ENCODE results near the gene LFNG. TPM values are rescaled to one million over a fixed set of nuclear protein-coding genes. Genes with fewer than 3 reads are reported as not detected.
A peak's percentile ranks its signal among the peaks of the same experiment; 100 is the strongest.

The LFNG gene, protein sequence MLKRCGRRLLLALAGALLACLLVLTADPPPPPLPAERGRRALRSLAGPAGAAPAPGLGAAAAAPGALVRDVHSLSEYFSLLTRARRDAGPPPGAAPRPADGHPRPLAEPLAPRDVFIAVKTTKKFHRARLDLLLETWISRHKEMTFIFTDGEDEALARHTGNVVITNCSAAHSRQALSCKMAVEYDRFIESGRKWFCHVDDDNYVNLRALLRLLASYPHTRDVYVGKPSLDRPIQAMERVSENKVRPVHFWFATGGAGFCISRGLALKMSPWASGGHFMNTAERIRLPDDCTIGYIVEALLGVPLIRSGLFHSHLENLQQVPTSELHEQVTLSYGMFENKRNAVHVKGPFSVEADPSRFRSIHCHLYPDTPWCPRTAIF
- total RNA-seq: 4.5 and 6.8 TPM in 2 replicates

DNA sequence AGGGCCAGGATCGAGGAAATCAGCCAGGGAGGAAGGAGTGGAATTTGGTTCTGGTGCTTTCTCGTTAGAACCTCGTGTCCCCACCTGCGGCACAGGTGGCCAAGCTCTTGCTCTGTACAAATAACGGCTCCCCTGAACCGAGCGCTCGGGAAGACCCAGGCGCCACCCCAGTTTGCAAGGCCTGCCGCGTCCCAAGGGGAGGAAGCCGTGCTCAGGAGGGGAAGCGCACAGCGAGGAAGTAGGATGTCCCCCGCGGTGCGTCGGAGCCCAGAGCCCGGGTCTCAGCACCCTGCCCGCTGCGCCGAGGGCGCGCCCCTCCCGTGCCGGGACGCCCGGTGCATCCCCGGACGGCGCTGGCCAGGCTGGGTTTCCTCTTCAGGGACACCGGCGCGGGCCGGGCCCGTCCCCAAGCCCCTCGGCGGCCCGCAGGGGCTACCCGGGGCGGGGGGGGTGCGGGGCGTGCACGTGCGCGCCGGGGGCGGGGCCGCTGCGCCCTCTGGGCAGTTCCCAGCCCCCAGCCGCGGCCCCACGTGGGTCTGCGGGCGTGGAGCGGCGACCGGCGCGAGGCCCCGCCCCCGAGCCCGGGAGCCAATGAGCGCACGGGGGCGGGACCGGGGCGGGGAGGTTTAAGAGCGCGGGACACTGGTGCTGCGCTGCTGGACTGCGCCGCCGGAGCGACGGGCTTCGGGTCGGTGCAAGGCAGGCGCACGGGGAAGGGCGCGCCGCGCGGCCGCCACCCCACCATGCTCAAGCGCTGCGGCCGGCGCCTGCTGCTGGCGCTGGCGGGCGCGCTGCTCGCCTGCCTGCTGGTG lies at the start of gene LFNG:
Gene LFNG (plus strand): TSS at position 656 of the 812 bp plus-strand sequence. CDS start 88 bp downstream, at position 744.
- Histone ChIP-seq H3K36me3 (ENCODE audit: control insufficient read depth, insufficient read depth, low read length) (no peaks in the 10 kb centered on the region), H3K4me3 (ENCODE audit: low read depth, low read length) (peak within 1 kb of the TSS; percentile 51), H3K27me3 (ENCODE audit: control insufficient read depth, insufficient read depth, low read length) (peaks cover 1% of the 10 kb centered on the region)
- FAIRE-seq (no peak), DNase-seq (ENCODE audit: low read depth) (peak; percentile 59)
- TF ChIP-seq CTCF (IDR thresholded peaks at IDR 0.05; ENCODE audit: insufficient read depth, low read length, severe bottlenecking): no peak

GRCh38 chr7:2470204-2471021 lies 49.2 kb upstream of the LFNG start:
- DNase-seq (ENCODE audit: low read depth) (no peak), FAIRE-seq (no peak)
- H3K27me3 ChIP-seq (ENCODE audit: control insufficient read depth, insufficient read depth, low read length): no peaks in the 10 kb centered on the region
- H3K36me3 ChIP-seq (ENCODE audit: control insufficient read depth, insufficient read depth, low read length): no peaks in the 10 kb centered on the region
- no peak for TF ChIP-seq CTCF (IDR thresholded peaks at IDR 0.05; ENCODE audit: insufficient read depth, low read length, severe bottlenecking)
- H3K4me3 ChIP-seq (ENCODE audit: low read depth, low read length): no peak overlapping the region

DNA sequence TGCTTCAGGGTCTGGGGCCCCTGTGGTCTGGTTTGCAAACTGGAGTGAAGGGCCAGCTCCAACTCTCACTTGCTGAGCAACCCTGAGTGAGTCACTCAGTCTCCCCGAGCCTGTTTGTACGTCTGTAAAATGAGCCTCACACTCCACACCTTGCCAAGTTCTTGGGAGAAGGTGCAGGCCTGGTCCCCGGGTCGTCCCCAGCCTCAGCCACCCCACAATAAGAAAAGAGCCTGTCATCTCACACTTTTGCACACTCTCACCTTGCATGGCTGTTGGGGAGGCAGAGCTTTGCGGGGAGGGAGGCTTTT lies 48.6 kb upstream of the LFNG start:
- no peaks in the 10 kb centered on the region for H3K27me3 ChIP-seq (ENCODE audit: control insufficient read depth, insufficient read depth, low read length)
- DNase-seq (ENCODE audit: low read depth): peak; percentile 85

DNA sequence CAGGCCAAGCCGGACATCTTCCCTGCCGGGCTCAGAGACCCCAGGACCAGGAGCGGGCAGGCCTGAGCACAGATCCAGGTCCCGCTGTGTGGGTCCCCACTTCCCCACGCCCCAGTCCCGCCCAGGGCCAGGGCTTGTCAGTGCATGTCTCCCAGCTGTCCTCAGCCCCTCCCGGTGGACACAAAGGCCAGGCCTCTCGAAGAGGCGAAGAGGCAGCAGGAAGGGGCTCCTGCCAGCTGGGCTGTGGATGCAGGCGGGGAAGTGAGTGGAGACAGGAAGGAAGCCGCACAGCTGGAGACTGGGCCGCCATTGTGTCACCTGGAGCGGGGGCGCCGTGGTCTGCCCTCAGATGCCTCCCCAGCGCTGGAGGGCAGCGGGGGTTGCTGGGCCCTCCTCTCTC lies 48.2 kb upstream of the LFNG start:
- peak; percentile 56 for DNase-seq (ENCODE audit: low read depth)
- H3K36me3 ChIP-seq (ENCODE audit: control insufficient read depth, insufficient read depth, low read length): no peaks in the 10 kb centered on the region
- no peak for FAIRE-seq
- H3K27me3 ChIP-seq (ENCODE audit: control insufficient read depth, insufficient read depth, low read length): no peaks in the 10 kb centered on the region
- TF ChIP-seq CTCF (IDR thresholded peaks at IDR 0.05; ENCODE audit: insufficient read depth, low read length, severe bottlenecking): no peak
- H3K4me3 ChIP-seq (ENCODE audit: low read depth, low read length): no peak overlapping the region

More for the DNA sequence above, 48.6 kb upstream of the LFNG start:
- no peak for FAIRE-seq
- no peak overlapping the region for H3K4me3 ChIP-seq (ENCODE audit: low read depth, low read length)
- no peak for TF ChIP-seq CTCF (IDR thresholded peaks at IDR 0.05; ENCODE audit: insufficient read depth, low read length, severe bottlenecking)
- H3K36me3 ChIP-seq (ENCODE audit: control insufficient read depth, insufficient read depth, low read length): no peaks in the 10 kb centered on the region

DNA sequence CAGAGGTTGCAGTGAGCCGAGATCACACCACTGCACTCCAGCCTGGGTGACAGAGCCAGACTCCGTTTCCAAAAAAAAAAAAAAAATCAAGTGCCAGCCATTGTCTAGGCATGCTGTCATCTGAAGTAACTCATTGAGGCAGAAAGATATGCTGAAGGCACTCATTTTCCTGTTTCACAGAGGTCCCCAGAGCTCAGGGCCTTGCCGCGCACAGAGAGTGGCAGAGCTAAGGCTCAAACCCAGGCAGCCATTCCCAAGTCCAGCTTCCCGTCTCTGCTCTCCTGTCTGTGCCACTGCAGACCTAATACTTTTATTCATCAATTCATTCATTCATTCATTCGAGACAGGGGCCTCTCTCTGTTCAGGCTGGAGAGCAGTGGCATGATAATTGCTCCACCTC lies 46.8 kb upstream of the LFNG start:
- TF ChIP-seq CTCF (IDR thresholded peaks at IDR 0.05; ENCODE audit: insufficient read depth, low read length, severe bottlenecking): no peak
- H3K36me3 ChIP-seq (ENCODE audit: control insufficient read depth, insufficient read depth, low read length): no peaks in the 10 kb centered on the region
- no peaks in the 10 kb centered on the region for H3K27me3 ChIP-seq (ENCODE audit: control insufficient read depth, insufficient read depth, low read length)
- H3K4me3 ChIP-seq (ENCODE audit: low read depth, low read length): no peak overlapping the region
- DNase-seq (ENCODE audit: low read depth) (no peak), FAIRE-seq (no peak)

Data from bronchial epithelial cell (primary cell).